Astrocyte of the cerebellum (primary cell): ENCODE results near the gene NUDT22.

ENCODE experiments used
- DNase-seq: peaks from one replicate; pipeline ENCODE4 v3.0.0-alpha.2; 2011; ENCODE audit warnings: low read depth
- H3K4me3 ChIP-seq: 2 replicates; pipeline ENCODE4 v1.5.1; 2011; ENCODE audit warnings: mild to moderate bottlenecking, low read depth, low read length, moderate library complexity
- CTCF ChIP-seq: IDR thresholded peaks from 2 replicates; pipeline ENCODE4 v1.5.1; 2012; ENCODE audit warnings: low read length, low read depth, moderate library complexity, mild to moderate bottlenecking; ENCODE audit errors: missing control alignments
- in situ Hi-C: cut with HindIII; loops from 2 replicates; pipeline ENCODE4 v1.10.0; 2017; ENCODE audit warnings: low sequenced_read_pairs

NUDT22 gene

GRCh38 chr11:64254326-64254725, 28.3 kb downstream of the NUDT22 start:
- DNase-seq = no peak
- H3K4me3 ChIP-seq = no peak overlapping the region
- no peak for TF ChIP-seq CTCF
- in situ Hi-C loops = no loop called here

GRCh38 chr11:64255135-64256128, 29.4 kb downstream of the NUDT22 start:
- DNase-seq = no peak
- in situ Hi-C loops = no loop called here
- no peak overlapping the region for H3K4me3 ChIP-seq
- no peak for TF ChIP-seq CTCF

- TF ChIP-seq CTCF = no peak
- no peak overlapping the region for H3K4me3 ChIP-seq
- in situ Hi-C loops = no loop called here
- no peak for DNase-seq
Observed at GRCh38 chr11:64256300-64256699, 30.2 kb downstream of the NUDT22 start.

- TF ChIP-seq CTCF = no peak
- no peak overlapping the region for H3K4me3 ChIP-seq
- in situ Hi-C loops = no loop called here
- DNase-seq = no peak
Observed at GRCh38 chr11:64258356-64258755, 32.3 kb downstream of the NUDT22 start.

- no peak for TF ChIP-seq CTCF
- in situ Hi-C loops = no loop called here
- H3K4me3 ChIP-seq = no peak overlapping the region
- no peak for DNase-seq
Observed at GRCh38 chr11:64258946-64259532, 33.0 kb downstream of the NUDT22 start.

- in situ Hi-C loops = loop anchor here (10.0 kb wide), 1 partner anchor 65 kb away; no protein-coding TSS in a partner anchor
- DNase-seq = no peak
- TF ChIP-seq CTCF = no peak
- H3K4me3 ChIP-seq = no peak overlapping the region
Observed at GRCh38 chr11:64259533-64260067, 33.5 kb downstream of the NUDT22 start.
